Measurements from ENCODE around the gene UBIAD1. TPM values are rescaled to one million over a fixed set of nuclear protein-coding genes. Genes with fewer than 3 reads are reported as not detected.

The UBIAD1 gene
- total and polyA plus RNA-seq, 2 of the 13 experiments (the other 11 are each of a cell fraction or from before 2014, with no cell fraction given) = 16.9 to 20.4 TPM

GRCh38 chr1:11272832-11273594, at the start of gene UBIAD1 (continued):
- TF ChIP-seq DRAP1 (CRISPR knock-in tag; IDR thresholded peaks at IDR 0.05) (no peak), GPN1 (CRISPR knock-in tag; IDR thresholded peaks at IDR 0.05; ENCODE audit: borderline replicate concordance) (no peak), ATF6 (CRISPR knock-in tag; conservative IDR thresholded peaks at IDR 0.05) (no peak), ZNF572 (CRISPR knock-in tag; IDR thresholded peaks at IDR 0.05) (0 out of 2 replicates have a peak, but pooled peaks have one; percentile 69), ZNF282 (IDR thresholded peaks at IDR 0.05; ENCODE audit: partially characterized antibody) (no peak), PREB (CRISPR knock-in tag; IDR thresholded peaks at IDR 0.05) (peak; percentile 13; the same call in 1 of the 2 replicates), ZNF713 (CRISPR knock-in tag; IDR thresholded peaks at IDR 0.05) (no peak), GATAD1 (CRISPR knock-in tag; IDR thresholded peaks at IDR 0.05) (peak; percentile 91), ZNF17 (CRISPR knock-in tag; IDR thresholded peaks at IDR 0.05) (no peak), STAT6 (CRISPR knock-in tag; IDR thresholded peaks at IDR 0.05; ENCODE audit: borderline replicate concordance) (no peak), PCBP1 (IDR thresholded peaks at IDR 0.05; ENCODE audit: borderline replicate concordance, low read depth, low read length) (0 out of 2 replicates have a peak, but pooled peaks have one; percentile 39), ZMYM3 (CRISPR knock-in tag; IDR thresholded peaks at IDR 0.05) (0 out of 2 replicates have a peak, but pooled peaks have one; percentile 9), POLR2A (IDR thresholded peaks at IDR 0.05; ENCODE audit: insufficient read depth in 1 of 2, low read depth in 2 of 2, low read length in 2 of 2) (peak; percentile 50 to 72; a peak in 3 of 4 replicates), CHCHD3 (CRISPR knock-in tag; IDR thresholded peaks at IDR 0.05) (no peak; the same call in 1 of the 2 replicates), IRX3 (CRISPR knock-in tag; IDR thresholded peaks at IDR 0.05; ENCODE audit: borderline replicate concordance, low read depth) (0 out of 2 replicates have a peak, but pooled peaks have one; percentile 58), TAF1 (CRISPR knock-in tag; IDR thresholded peaks at IDR 0.05) (peak; percentile 97), BHLHE40 (IDR thresholded peaks at IDR 0.05; ENCODE audit: low read length) (no peak), ZNF44 (CRISPR knock-in tag; IDR thresholded peaks at IDR 0.05) (no peak), SMC3 (IDR thresholded peaks at IDR 0.05; ENCODE audit: low read length) (no peak), PTBP1 (IDR thresholded peaks at IDR 0.05; ENCODE audit: low read depth, low read length, poor library complexity, severe bottlenecking) (no peak), ZNF550 (CRISPR knock-in tag; IDR thresholded peaks at IDR 0.05; ENCODE audit: borderline replicate concordance) (no peak; the same call in 1 of the 2 replicates), ATF1 (CRISPR knock-in tag; IDR thresholded peaks at IDR 0.05) (no peak)

Measured in HepG2 (cell line).